ENCODE data around the gene NUDT1.

NUDT1 gene

GRCh38 chr7:2241580-2242540 is at the start of gene NUDT1, which contains the start of gene MRM2:
NUDT1 (plus strand) TSS chr7:2242226; CDS start chr7:2244575, 2,349 bp downstream.
MRM2 (minus strand) TSS chr7:2242205; CDS start chr7:2242169, 36 bp downstream.
- POLR2A ChIA-PET = interaction anchor here (0.9 to 2.9 kb wide), 12 partner anchors 8 to 118 kb away, joined by 3 to 20 read pairs (median 4); partner anchors contain the start of genes EIF3B and MAD1L1
- DNase-seq (ENCODE audit: extremely low spot score) = peak; percentile 91
- TF ChIP-seq FOXA1 (IDR thresholded peaks at IDR 0.05) = no peak
- peak; percentile 84 for TF ChIP-seq L3MBTL2 (conservative IDR thresholded peaks at IDR 0.05)
- TF ChIP-seq ELF4 (IDR thresholded peaks at IDR 0.05) = peak; percentile 68
- no peak for TF ChIP-seq PKNOX1 (IDR thresholded peaks at IDR 0.05)
- no peak for TF ChIP-seq FOXK2 (IDR thresholded peaks at IDR 0.05)
- TF ChIP-seq FOXM1 (IDR thresholded peaks at IDR 0.05; ENCODE audit: borderline replicate concordance) = no peak
- TF ChIP-seq LEF1 (IDR thresholded peaks at IDR 0.05; ENCODE audit: borderline replicate concordance) = no peak
- CTCF ChIA-PET = no interaction called here

GRCh38 chr7:2192831-2193534 is 49.0 kb upstream of the NUDT1 start:
- TF ChIP-seq SP1 (IDR thresholded peaks at IDR 0.05) (no peak), TARDBP (IDR thresholded peaks at IDR 0.05) (no peak), FOXK2 (IDR thresholded peaks at IDR 0.05) (no peak), FOXM1 (IDR thresholded peaks at IDR 0.05; ENCODE audit: borderline replicate concordance) (no peak), ELF4 (IDR thresholded peaks at IDR 0.05) (no peak), SUZ12 (IDR thresholded peaks at IDR 0.05) (no peak), FOXA1 (IDR thresholded peaks at IDR 0.05) (no peak)
- CTCF ChIA-PET = no interaction called here
- no peak for DNase-seq (ENCODE audit: extremely low spot score)
- POLR2A ChIA-PET = no interaction called here

- ChIA-PET POLR2A (no interaction called here), CTCF (interaction anchor here (0.7 kb wide), 1 partner anchor 35 kb away, joined by 3 read pairs; no protein-coding TSS in a partner anchor)
- TF ChIP-seq TARDBP (IDR thresholded peaks at IDR 0.05) (no peak), L3MBTL2 (conservative IDR thresholded peaks at IDR 0.05) (no peak), SUZ12 (IDR thresholded peaks at IDR 0.05) (no peak), FOXM1 (IDR thresholded peaks at IDR 0.05; ENCODE audit: borderline replicate concordance) (no peak), BHLHE40 (IDR thresholded peaks at IDR 0.05; ENCODE audit: borderline replicate concordance) (no peak), LEF1 (IDR thresholded peaks at IDR 0.05; ENCODE audit: borderline replicate concordance) (no peak), CTBP1 (IDR thresholded peaks at IDR 0.05; ENCODE audit: borderline replicate concordance) (no peak), ARNT (IDR thresholded peaks at IDR 0.05) (no peak), FOXK2 (IDR thresholded peaks at IDR 0.05) (no peak)
- DNase-seq (ENCODE audit: extremely low spot score) = no peak
Measured at GRCh38 chr7:2193575-2194305, 48.3 kb upstream of the NUDT1 start.

GRCh38 chr7:2195400-2196246 is 46.4 kb upstream of the NUDT1 start:
- TF ChIP-seq PKNOX1 (IDR thresholded peaks at IDR 0.05) (no peak), FOXK2 (IDR thresholded peaks at IDR 0.05) (no peak), NFRKB (IDR thresholded peaks at IDR 0.05) (no peak), FOXA1 (IDR thresholded peaks at IDR 0.05) (no peak), SUZ12 (IDR thresholded peaks at IDR 0.05) (no peak), L3MBTL2 (conservative IDR thresholded peaks at IDR 0.05) (no peak)
- ChIA-PET CTCF (interaction anchor here (0.6 to 0.8 kb wide), 3 partner anchors 8 to 91 kb away, joined by 4 to 6 read pairs (median 5); no protein-coding TSS in a partner anchor), POLR2A (interaction anchor here (1.4 kb wide), 1 partner anchor 36 kb away, joined by 5 read pairs; no protein-coding TSS in a partner anchor)
- no peak for DNase-seq (ENCODE audit: extremely low spot score)

- TF ChIP-seq SP1 (IDR thresholded peaks at IDR 0.05) (no peak), L3MBTL2 (conservative IDR thresholded peaks at IDR 0.05) (no peak), BHLHE40 (IDR thresholded peaks at IDR 0.05; ENCODE audit: borderline replicate concordance) (no peak), NFRKB (IDR thresholded peaks at IDR 0.05) (no peak), ZNF384 (IDR thresholded peaks at IDR 0.05) (no peak), HDGF (IDR thresholded peaks at IDR 0.05; ENCODE audit: borderline replicate concordance) (no peak), ARNT (IDR thresholded peaks at IDR 0.05) (no peak), FOXK2 (IDR thresholded peaks at IDR 0.05) (no peak), PKNOX1 (IDR thresholded peaks at IDR 0.05) (no peak), CTBP1 (IDR thresholded peaks at IDR 0.05; ENCODE audit: borderline replicate concordance) (no peak), ELF4 (IDR thresholded peaks at IDR 0.05) (no peak), SUZ12 (IDR thresholded peaks at IDR 0.05) (no peak), FOXM1 (IDR thresholded peaks at IDR 0.05; ENCODE audit: borderline replicate concordance) (no peak), LEF1 (IDR thresholded peaks at IDR 0.05; ENCODE audit: borderline replicate concordance) (no peak), TARDBP (IDR thresholded peaks at IDR 0.05) (no peak), FOXA1 (IDR thresholded peaks at IDR 0.05) (no peak)
- ChIA-PET CTCF (no interaction called here), POLR2A (interaction anchor here (1.4 kb wide), 1 partner anchor 35 kb away, joined by 5 read pairs; no protein-coding TSS in a partner anchor)
- no peak for DNase-seq (ENCODE audit: extremely low spot score)
Measured at GRCh38 chr7:2196381-2197378, 45.3 kb upstream of the NUDT1 start.

Measured in HEK293T (cell line).